ENCODE measurements around the gene ABCA1. TPM values are rescaled to one million over a fixed set of nuclear protein-coding genes. Genes with fewer than 3 reads are reported as not detected.

Gene ABCA1
- total RNA-seq, 8 experiments from 2014 or later = 9.1 to 103 (median 15.4) TPM

DNA sequence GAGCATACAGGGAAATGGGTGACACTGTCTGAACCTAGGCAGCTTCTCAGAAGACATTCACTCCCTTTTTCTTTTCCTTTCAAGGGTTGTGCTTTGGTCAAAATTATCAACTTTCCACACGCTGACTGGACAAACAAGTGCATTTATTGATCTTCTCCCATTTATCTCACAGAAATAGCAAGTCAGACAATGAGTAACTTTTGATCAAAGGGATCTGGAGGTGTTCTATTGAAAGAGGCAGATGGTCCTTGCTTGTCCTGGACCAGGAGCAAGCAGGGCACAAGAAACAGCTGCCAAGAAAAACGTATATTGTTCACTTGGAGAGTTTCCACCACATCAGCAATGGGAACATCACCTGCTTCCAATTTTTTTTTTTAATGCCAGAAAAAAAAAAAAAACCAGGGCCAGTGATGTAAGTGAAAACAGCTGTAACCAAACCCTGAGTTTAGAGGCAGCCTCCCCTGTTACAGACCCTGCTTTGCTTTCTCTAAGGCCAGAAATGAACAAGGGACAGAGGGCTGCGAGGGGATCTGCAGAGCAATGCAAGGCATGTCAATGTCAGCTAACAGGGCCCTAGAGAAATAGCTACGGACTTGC lies 84.2 kb downstream of the ABCA1 start:
- no peaks in the 10 kb centered on the region for H3K4me1 ChIP-seq (replicated peaks in 1 of 2)
- no peak for ATAC-seq (replicated peaks in 6 of 8)
- WGBS, 10 experiments = 20 to 100% (median 67%) methylated on average over 1 to 4 of the region's 4 CpGs
- no peak overlapping the region for H3K27ac ChIP-seq
- H3K4me3 ChIP-seq = no peak overlapping the region
- in situ Hi-C loops (cut with MboI; ENCODE audit: low pct_unique_long_range_greater_than_20kb in 2 of 9, low sequenced_read_pairs in 9 of 9, unreplicated experiment in 9 of 9) = loop anchor here in 1 of 9 experiments (25.0 kb wide), 1 partner anchor 94 kb away; the partner anchor contains the start of gene ABCA1

DNA sequence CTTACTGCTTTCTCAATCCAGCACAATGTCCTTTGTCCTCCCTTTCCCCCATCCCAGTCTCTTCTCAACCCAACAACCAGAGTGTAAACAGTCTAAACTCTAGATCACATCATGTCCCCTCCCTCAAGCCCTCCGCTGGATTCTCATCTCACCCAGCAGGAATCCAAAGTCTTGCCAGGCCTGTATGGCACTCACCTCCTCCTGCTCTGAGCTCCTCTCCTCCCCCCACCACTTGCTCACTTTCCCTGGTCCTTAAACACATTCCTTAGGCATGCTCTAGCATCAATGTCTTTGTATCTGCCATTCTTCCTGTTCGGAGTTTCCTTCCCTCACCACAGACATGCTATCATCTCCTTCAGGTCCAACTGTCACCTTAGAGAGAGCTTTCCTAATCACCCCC lies 85.3 kb downstream of the ABCA1 start:
- H3K4me3 ChIP-seq = no peak overlapping the region
- H3K27ac ChIP-seq = no peak overlapping the region
- 75 to 100% (median 93%) methylated on average over 1 to 2 of the region's 2 CpGs; no CpG with 5 or more reads in 3 of the 10 experiments for WGBS, 10 experiments
- ATAC-seq (replicated peaks in 6 of 8) = no peak
- H3K4me1 ChIP-seq (replicated peaks in 1 of 2) = no peaks in the 10 kb centered on the region
- in situ Hi-C loops (cut with MboI; ENCODE audit: low pct_unique_long_range_greater_than_20kb in 2 of 9, low sequenced_read_pairs in 9 of 9, unreplicated experiment in 9 of 9) = loop anchor here in 1 of 9 experiments (25.0 kb wide), 1 partner anchor 95 kb away; the partner anchor contains the start of gene ABCA1

DNA sequence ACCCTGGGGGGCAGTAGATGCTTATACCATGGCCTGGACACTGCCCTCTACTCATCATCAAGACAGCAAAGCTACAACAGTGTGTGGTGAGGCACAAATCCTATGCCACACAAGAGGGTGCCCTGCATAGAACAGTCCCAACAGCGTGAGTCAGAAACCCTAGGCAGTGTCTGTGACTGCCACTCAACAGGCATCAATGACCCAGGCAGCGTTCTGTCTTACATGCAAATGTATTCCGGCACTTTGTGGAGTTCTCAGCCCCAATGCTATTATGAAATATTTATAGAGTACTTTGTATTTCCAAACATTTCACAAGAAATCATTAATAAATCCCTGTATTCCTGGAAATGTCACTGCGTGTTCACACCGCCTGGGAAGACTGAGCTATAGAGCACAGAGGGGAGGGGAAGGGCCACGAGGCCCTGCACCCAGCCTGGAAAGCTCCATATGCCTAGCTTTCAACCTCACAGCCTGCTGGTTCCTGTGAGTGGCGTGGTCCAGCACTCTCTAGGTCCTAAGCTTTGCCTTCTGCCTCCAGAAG lies 86.3 kb downstream of the ABCA1 start:
- in situ Hi-C loops (cut with MboI; ENCODE audit: low pct_unique_long_range_greater_than_20kb in 2 of 9, low sequenced_read_pairs in 9 of 9, unreplicated experiment in 9 of 9) = loop anchor here in 1 of 9 experiments (25.0 kb wide), 1 partner anchor 96 kb away; the partner anchor contains the start of gene ABCA1
- Histone ChIP-seq H3K4me1 (replicated peaks in 1 of 2) (no peaks in the 10 kb centered on the region), H3K27ac (no peak overlapping the region), H3K4me3 (no peak overlapping the region)
- WGBS, 10 experiments = 67 to 93% (median 81%) methylated on average over 1 to 5 of the region's 7 CpGs; no CpG with 5 or more reads in 3 of the 10 experiments
- peak; percentile 29 to 83 (median 44) for ATAC-seq (replicated peaks in 6 of 8)

DNA sequence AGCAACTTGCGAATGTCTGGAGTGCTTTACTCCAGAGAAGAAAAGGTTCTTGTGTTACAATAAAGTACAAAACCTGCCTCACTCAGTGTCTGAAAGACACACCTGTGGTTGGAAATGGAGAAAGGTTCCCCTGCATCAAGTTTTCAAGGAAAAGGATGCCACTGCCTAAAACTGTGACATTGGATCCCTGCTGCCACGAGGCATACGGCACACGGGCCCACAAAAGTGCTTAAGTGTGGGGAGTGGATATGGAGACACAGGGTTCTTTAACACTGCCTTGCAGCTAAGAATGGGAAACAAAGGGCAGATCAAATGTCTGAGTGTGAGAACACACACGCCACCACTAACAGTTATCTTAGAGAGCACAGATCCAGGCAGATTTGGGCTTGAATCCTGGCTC lies 89.0 kb downstream of the ABCA1 start:
- 75 to 100% (median 98%) methylated on average over 1 to 5 of the region's 5 CpGs; no CpG with 5 or more reads in 2 of the 10 experiments for WGBS, 10 experiments
- H3K4me3 ChIP-seq = no peak overlapping the region
- no peak for ATAC-seq (replicated peaks in 6 of 8)
- in situ Hi-C loops (cut with MboI; ENCODE audit: low pct_unique_long_range_greater_than_20kb in 2 of 9, low sequenced_read_pairs in 9 of 9, unreplicated experiment in 9 of 9) = loop anchor here in 1 of 9 experiments (25.0 kb wide), 1 partner anchor 98 kb away; the partner anchor contains the start of gene ABCA1
- H3K4me1 ChIP-seq (replicated peaks in 1 of 2) = no peaks in the 10 kb centered on the region
- no peak overlapping the region for H3K27ac ChIP-seq

DNA sequence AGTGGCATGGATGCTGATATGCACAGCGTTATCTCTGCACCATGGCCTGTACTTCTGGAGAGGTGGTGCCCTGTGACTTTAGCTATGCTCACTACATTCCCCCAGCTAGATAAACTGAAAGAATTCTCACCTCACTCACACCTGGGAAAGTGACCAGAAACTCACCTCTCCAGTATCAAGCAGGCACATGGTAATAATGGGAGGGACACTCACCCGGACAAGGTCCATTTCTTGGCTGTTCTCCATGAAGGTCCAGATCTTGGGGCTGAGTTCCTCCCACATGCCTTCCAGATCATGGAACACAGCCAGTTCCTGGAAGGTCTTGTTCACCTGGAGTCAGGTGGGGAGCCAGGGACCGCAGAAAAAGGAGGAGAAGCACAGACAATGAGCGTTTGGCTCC lies 91.2 kb downstream of the ABCA1 start:
- no peak overlapping the region for H3K27ac ChIP-seq
- in situ Hi-C loops (cut with MboI; ENCODE audit: low pct_unique_long_range_greater_than_20kb in 2 of 9, low sequenced_read_pairs in 9 of 9, unreplicated experiment in 9 of 9) = loop anchor here in 1 of 9 experiments (25.0 kb wide), 1 partner anchor 101 kb away; the partner anchor contains the start of gene ABCA1
- H3K4me3 ChIP-seq = no peak overlapping the region
- 92 to 100% methylated on average over 2 to 3 of the region's 4 CpGs; no CpG with 5 or more reads in 8 of the 10 experiments for WGBS, 10 experiments
- no peak for ATAC-seq (replicated peaks in 6 of 8)
- no peaks in the 10 kb centered on the region for H3K4me1 ChIP-seq (replicated peaks in 1 of 2)

DNA sequence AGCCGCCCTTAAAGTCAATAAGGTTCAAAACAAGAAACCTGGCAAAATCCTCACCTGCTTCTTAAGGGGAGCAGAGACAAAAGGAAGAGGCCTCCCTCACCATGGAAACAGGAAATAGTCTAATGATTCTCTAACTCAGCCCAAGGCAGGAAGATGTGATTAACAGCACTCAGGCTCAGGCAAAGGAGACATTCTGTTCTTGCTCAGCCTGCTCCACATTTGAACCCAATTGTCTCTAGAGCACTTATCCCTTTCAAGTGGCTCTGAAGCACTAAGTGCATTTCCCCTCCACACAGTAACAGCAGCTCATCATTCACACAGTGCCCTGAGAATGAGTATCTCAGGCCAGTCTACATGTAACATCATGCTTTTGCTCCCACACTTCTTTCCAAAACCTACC lies 91.7 kb downstream of the ABCA1 start:
- in situ Hi-C loops (cut with MboI; ENCODE audit: low pct_unique_long_range_greater_than_20kb in 2 of 9, low sequenced_read_pairs in 9 of 9, unreplicated experiment in 9 of 9) = loop anchor here in 1 of 9 experiments (25.0 kb wide), 1 partner anchor 101 kb away; the partner anchor contains the start of gene ABCA1
- H3K27ac ChIP-seq = no peak overlapping the region

DNA sequence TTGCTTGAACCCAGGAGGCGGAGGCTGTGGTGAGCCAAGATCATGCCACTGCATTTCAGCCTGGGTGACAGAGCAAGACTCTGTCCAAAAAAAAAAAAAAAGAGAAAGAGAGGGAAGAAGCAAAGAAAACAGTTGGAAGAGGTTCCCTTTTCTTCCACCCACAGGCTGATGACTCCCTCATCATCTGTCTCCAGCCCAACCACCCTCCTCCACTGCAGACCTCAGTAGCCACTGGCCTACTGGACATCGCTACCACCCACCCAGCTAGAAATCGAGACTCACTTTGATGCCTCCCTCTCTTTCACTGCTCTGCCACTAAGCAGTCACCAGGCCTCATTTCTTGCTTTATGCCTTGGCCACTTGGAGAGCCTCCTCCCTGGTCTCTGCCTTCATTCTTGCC lies 92.8 kb downstream of the ABCA1 start:
- Histone ChIP-seq H3K4me3 (no peak overlapping the region), H3K27ac (no peak overlapping the region), H3K4me1 (replicated peaks in 1 of 2) (no peaks in the 10 kb centered on the region)
- no peak for ATAC-seq (replicated peaks in 6 of 8)
- in situ Hi-C loops (cut with MboI; ENCODE audit: low pct_unique_long_range_greater_than_20kb in 2 of 9, low sequenced_read_pairs in 9 of 9, unreplicated experiment in 9 of 9) = loop anchor here in 1 of 9 experiments (25.0 kb wide), 1 partner anchor 102 kb away; the partner anchor contains the start of gene ABCA1
- 60 to 100% (median 100%) methylated on average over 1 to 3 of the region's 3 CpGs; no CpG with 5 or more reads in 3 of the 10 experiments for WGBS, 10 experiments

More for the DNA sequence above, 91.7 kb downstream of the ABCA1 start:
- Histone ChIP-seq H3K4me1 (replicated peaks in 1 of 2) (no peaks in the 10 kb centered on the region), H3K4me3 (no peak overlapping the region)
- WGBS, 10 experiments = 29 to 100% (median 94%) methylated on average over 1 of the region's 1 CpG; no CpG with 5 or more reads in 4 of the 10 experiments
- peak in 2 of 8 experiments; percentile 27 to 60 for ATAC-seq (replicated peaks in 6 of 8)

DNA sequence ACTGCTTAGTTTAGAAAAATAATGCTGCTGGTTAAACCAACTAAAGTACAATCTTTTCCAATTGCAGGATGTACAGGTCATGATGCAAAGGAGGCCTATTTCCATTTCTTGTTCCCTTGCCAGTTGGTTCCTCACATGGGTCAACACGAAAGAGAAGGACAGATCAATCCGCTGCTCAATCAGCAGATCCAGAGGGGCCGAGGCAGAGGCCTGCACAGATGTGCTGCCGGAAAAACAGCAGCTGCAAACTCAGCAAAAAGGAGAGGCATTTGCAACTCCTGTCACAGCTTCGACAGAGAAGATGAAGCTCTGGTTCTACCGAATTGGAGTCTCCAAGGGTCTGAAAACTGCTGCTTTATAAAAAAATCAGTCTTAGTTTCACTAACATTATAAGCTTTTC lies 94.3 kb downstream of the ABCA1 start:
- Histone ChIP-seq H3K4me3 (no peak overlapping the region), H3K27ac (no peak overlapping the region), H3K4me1 (replicated peaks in 1 of 2) (no peaks in the 10 kb centered on the region)
- no peak for ATAC-seq (replicated peaks in 6 of 8)
- in situ Hi-C loops (cut with MboI; ENCODE audit: low pct_unique_long_range_greater_than_20kb in 2 of 9, low sequenced_read_pairs in 9 of 9, unreplicated experiment in 9 of 9) = loop anchor here in 1 of 9 experiments (25.0 kb wide), 1 partner anchor 104 kb away; the partner anchor contains the start of gene ABCA1
- WGBS, 10 experiments = 40 to 80% (median 69%) methylated on average over 1 to 6 of the region's 6 CpGs; no CpG with 5 or more reads in 2 of the 10 experiments

DNA sequence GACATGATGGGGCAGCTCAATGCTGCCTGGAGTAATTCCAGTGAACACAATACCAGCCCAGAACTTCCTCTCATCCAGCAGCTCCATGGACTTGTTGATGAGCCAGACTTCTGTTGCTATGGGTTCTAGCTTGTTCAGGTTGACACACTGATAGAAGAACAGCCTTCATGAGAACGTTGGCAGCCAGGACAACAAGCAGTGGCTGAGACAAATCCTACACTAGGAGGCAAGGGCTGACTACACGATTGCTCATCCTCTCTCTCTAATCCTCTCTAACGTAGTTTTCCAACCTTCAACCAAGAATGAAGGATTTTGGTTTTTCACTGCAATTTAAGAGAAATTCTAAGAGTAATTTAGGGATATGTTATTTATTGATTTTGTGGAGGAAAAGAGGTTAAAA lies 96.3 kb downstream of the ABCA1 start:
- WGBS, 10 experiments = 14 to 100% (median 83%) methylated on average over 1 to 3 of the region's 3 CpGs
- peaks cover 0 to 4% of the 10 kb centered on the region in 2 donors for H3K4me1 ChIP-seq (replicated peaks in 1 of 2)
- in situ Hi-C loops (cut with MboI; ENCODE audit: low pct_unique_long_range_greater_than_20kb in 2 of 9, low sequenced_read_pairs in 9 of 9, unreplicated experiment in 9 of 9) = loop anchor here in 1 of 9 experiments (25.0 kb wide), 1 partner anchor 106 kb away; the partner anchor contains the start of gene ABCA1
- no peak overlapping the region for H3K27ac ChIP-seq
- no peak overlapping the region for H3K4me3 ChIP-seq
- ATAC-seq (replicated peaks in 6 of 8) = no peak

DNA sequence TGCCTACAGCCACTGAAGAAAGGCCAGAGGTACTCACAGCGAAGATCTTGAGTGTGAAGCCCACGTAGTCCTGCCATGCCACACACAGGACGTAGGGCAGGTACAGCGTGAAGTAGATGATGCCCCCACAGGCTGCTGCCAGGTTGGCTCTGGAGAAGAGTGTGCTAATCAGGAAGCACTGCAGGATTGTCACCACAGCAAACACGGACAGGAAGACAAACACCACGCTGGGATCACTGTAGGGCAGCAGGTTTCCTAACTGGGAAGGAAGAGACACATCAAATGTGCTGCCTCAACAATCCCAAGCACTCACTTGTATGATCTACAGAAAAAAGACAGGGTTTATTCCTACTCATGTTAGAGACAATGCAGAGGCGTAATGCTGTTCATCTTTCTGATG lies 101.0 kb downstream of the ABCA1 start:
- WGBS, 10 experiments = 80 to 100% (median 100%) methylated on average over 1 to 6 of the region's 7 CpGs; no CpG with 5 or more reads in 2 of the 10 experiments
- in situ Hi-C loops (cut with MboI; ENCODE audit: low pct_unique_long_range_greater_than_20kb in 2 of 9, low sequenced_read_pairs in 9 of 9, unreplicated experiment in 9 of 9) = loop anchor here in 1 of 9 experiments (25.0 kb wide), 1 partner anchor 110 kb away; the partner anchor contains the start of gene ABCA1
- Histone ChIP-seq H3K27ac (no peak overlapping the region), H3K4me3 (no peak overlapping the region), H3K4me1 (replicated peaks in 1 of 2) (peaks cover 0 to 4% of the 10 kb centered on the region in 2 donors)
- ATAC-seq (replicated peaks in 6 of 8) = no peak

DNA sequence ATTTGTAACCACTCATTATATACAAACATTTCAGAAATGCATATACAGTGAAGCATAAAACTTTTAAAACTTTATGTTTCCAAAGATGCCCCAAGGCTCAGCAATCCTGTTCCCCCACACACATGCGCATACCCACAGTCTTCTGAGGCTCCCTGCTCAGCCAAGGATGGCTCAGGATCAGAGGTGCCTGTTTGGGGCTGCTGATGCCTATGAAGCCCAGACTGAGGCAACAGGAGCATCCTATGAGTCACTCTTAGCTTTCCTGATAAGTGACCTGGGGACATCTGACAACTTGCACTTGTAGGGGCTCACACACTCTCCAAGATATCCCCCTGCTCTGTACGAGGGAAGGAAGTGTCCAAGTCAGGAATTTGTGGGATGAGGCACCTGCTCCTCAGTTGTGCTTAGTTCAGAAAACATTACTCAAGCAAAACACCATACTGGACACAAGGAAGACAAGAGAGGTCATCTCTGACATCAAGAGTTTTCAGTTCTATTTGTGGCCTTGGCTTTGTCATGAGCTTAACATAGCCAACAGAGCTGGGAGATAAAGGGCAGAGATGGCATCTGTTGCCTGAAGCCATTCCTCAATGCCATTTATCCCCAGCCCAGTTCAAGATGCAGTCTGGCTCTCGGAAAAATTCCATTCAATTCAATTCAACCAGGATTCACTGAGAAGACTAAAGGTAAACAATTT lies 101.7 kb downstream of the ABCA1 start:
- 33 to 100% (median 100%) methylated on average over 1 to 3 of the region's 3 CpGs; no CpG with 5 or more reads in 4 of the 10 experiments for WGBS, 10 experiments
- Histone ChIP-seq H3K4me1 (replicated peaks in 1 of 2) (peaks cover 0 to 4% of the 10 kb centered on the region in 2 donors), H3K4me3 (no peak overlapping the region), H3K27ac (no peak overlapping the region)
- peak in 2 of 8 experiments; percentile 47 to 83 for ATAC-seq (replicated peaks in 6 of 8)
- in situ Hi-C loops (cut with MboI; ENCODE audit: low pct_unique_long_range_greater_than_20kb in 2 of 9, low sequenced_read_pairs in 9 of 9, unreplicated experiment in 9 of 9) = loop anchor here in 1 of 9 experiments (25.0 kb wide), 1 partner anchor 111 kb away; the partner anchor contains the start of gene ABCA1

DNA sequence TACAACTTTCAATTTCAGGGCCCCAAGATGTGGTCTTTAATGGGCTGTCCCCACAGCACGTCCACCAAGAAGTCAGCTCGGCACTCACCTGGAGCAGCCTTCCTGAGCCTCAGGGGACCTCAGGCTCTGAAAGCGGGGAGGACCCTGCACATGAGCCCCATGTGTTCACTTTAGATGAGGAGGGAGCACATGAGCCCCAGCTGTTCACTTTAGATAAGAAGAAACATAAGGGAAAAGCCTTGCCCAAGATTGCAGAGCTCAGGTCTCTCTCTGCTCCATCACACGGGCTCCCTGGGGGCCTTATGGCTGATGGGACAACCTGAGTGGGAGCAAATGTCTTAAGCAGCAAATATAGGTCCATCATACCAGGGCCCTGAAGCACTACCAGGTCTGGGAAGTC lies 107.6 kb downstream of the ABCA1 start:
- in situ Hi-C loops (cut with MboI; ENCODE audit: low pct_unique_long_range_greater_than_20kb in 2 of 9, low sequenced_read_pairs in 9 of 9, unreplicated experiment in 9 of 9) = no loop called here
- 73 to 100% (median 100%) methylated on average over 1 to 4 of the region's 4 CpGs; no CpG with 5 or more reads in 4 of the 10 experiments for WGBS, 10 experiments
- H3K4me1 ChIP-seq (replicated peaks in 1 of 2) = no peaks in the 10 kb centered on the region

More for the DNA sequence above, 107.6 kb downstream of the ABCA1 start:
- ATAC-seq (replicated peaks in 6 of 8) = no peak
- H3K27ac ChIP-seq = no peak overlapping the region
- no peak overlapping the region for H3K4me3 ChIP-seq

Data from motor neuron (in vitro differentiated cells).